Testis (tissue), 2 donors: ENCODE results near the gene FBXW10.
"Not testable (repeated sequence)": the region's sequence is repeated elsewhere in the genome, so short reads cannot be mapped to it uniquely, and the experiment has no call there.

Experiments
- CTCF ChIP-seq, 3 experiments: fragments of 450-650 bp in 2 of 3; fragments of 200-600 bp in 1 of 3; sonication (generic) in 1 of 3; IDR thresholded peaks; one replicate each; pipeline ENCODE4 v1.5.1; 2016 to 2019; ENCODE audit warnings: antibody characterized with exemption in 3 of 3, mild to moderate bottlenecking in 2 of 3, moderate library complexity in 1 of 3
- POLR2A ChIP-seq: fragments of 450-650 bp; IDR thresholded peaks from one replicate; pipeline ENCODE4 v1.6.1; 2017; ENCODE audit warnings: antibody characterized with exemption, mild to moderate bottlenecking, moderate library complexity

GRCh38 chr17:18746551-18746950 is 2.7 kb downstream of the FBXW10 start:
- TF ChIP-seq CTCF (IDR thresholded peaks at IDR 0.05); POLR2A: not testable (repeated sequence)
